DND-41 (cell line): ENCODE measurements around the gene CHPF.

Source experiments
- ATAC-seq: fragments of 200-7000 bp; cut with Tn5 transposase; 3 replicates; pipeline ENCODE4 v1.9.1; 2021; ENCODE audit warnings: low read depth; ENCODE audit not compliant: insufficient read depth
- DNase-seq: peaks from one replicate; pipeline ENCODE4 v3.0.0-alpha.2; 2020
- H2AFZ ChIP-seq: 2 replicates; pipeline ENCODE4 v1.6.0; 2012; ENCODE audit warnings: low read depth, low read length
- H3K27ac ChIP-seq: 2 replicates; pipeline ENCODE4 v1.5.1; 2012; ENCODE audit warnings: low read length, inconsistent platforms
- H3K27me3 ChIP-seq: fragments of 200-600 bp; sonication (generic); 2 replicates; pipeline ENCODE4 v1.6.0; 2012; ENCODE audit warnings: low read length, mild to moderate bottlenecking, inconsistent platforms; ENCODE audit not compliant: insufficient read depth, poor library complexity
- H3K36me3 ChIP-seq: 2 replicates; pipeline ENCODE4 v1.5.1; 2012; ENCODE audit warnings: low read length, inconsistent platforms; ENCODE audit not compliant: insufficient read depth
- H3K4me1 ChIP-seq: 2 replicates; pipeline ENCODE4 v1.5.1; 2012; ENCODE audit warnings: mild to moderate bottlenecking, low read length; ENCODE audit not compliant: insufficient read depth
- H3K4me2 ChIP-seq: 2 replicates; pipeline ENCODE4 v1.6.0; 2012; ENCODE audit warnings: mild to moderate bottlenecking, moderate library complexity, low read length, inconsistent platforms; ENCODE audit not compliant: insufficient read depth
- H3K4me3 ChIP-seq, 2 experiments: fragments of 200-600 bp in 1 of 2; shearing (Covaris generic) in 1 of 2; 2 replicates each; pipeline ENCODE4 v1.5.1; 2012 to 2016; ENCODE audit warnings: inconsistent platforms in 2 of 2, low read length in 2 of 2, mild to moderate bottlenecking in 2 of 2, low read depth in 1 of 2, moderate library complexity in 1 of 2
- H3K79me2 ChIP-seq: 2 replicates; pipeline ENCODE4 v1.6.0; 2012; ENCODE audit warnings: low read length, inconsistent platforms; ENCODE audit not compliant: insufficient read depth
- H3K9ac ChIP-seq: 2 replicates; pipeline ENCODE4 v1.6.0; 2012; ENCODE audit warnings: low read depth, mild to moderate bottlenecking, inconsistent platforms, low read length, moderate library complexity
- H3K9me3 ChIP-seq: 2 replicates; pipeline ENCODE4 v1.5.1; 2012; ENCODE audit warnings: low read length, moderate library complexity, mild to moderate bottlenecking, inconsistent platforms; ENCODE audit not compliant: insufficient read depth, severe bottlenecking
- H4K20me1 ChIP-seq: 2 replicates; pipeline ENCODE4 v1.6.0; 2012; ENCODE audit warnings: low read length; ENCODE audit not compliant: insufficient read depth
- EZH2 ChIP-seq: IDR thresholded peaks from 3 replicates; pipeline ENCODE4 v1.6.1; 2012; ENCODE audit warnings: borderline replicate concordance, low read depth, mild to moderate bottlenecking, moderate library complexity, low read length, inconsistent platforms; ENCODE audit not compliant: severe bottlenecking
- TF ChIP-seq, protein P1 (sequence below): IDR thresholded peaks from 2 replicates; pipeline ENCODE4 v1.5.1; 2012; ENCODE audit warnings: borderline replicate concordance, low read length, moderate library complexity, mild to moderate bottlenecking; ENCODE audit not compliant: poor library complexity, severe bottlenecking; ENCODE audit errors: extremely low read depth

The CHPF gene

DNA sequence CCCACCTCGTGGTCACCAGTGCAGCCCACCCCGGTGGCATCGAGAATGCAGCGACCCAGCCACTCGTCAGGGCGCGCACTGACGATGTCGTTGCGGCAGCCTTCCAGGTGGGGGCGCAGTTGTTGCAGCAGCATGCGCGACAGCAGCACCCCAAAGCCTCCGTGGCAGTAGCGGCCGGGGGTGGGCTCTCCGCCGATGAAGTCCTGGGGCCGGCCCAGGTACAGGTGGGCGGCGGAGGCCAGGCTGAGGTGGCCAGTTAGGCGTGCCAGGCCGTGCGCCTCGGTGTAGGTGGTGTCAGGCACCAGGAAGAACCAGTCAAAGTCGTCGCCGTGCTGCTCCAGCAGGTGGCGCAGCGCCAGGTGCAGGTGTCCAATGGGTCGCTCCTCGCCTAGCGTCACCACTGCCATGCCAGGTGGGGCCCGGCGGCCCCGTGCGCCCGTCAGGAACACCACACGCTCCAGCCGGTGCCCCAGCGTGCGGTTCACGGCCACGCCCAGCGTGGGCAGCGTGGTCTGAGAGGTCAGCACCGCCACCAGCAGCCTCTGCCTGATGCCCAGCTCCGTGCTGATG, 1.9 kb downstream of the CHPF start:
- Histone ChIP-seq H3K4me2 (peak overlapping the region; percentile 88), H3K9ac (peak overlapping the region; percentile 22; the same call in 1 of the 2 replicates), H4K20me1 (peaks cover 25% of the 10 kb centered on the region), H3K9me3 (no peaks in the 10 kb centered on the region), H3K27me3 (no peaks in the 10 kb centered on the region), H3K27ac (no peak overlapping the region), H2AFZ (peak overlapping the region; percentile 62; the same call in 1 of the 2 replicates), H3K79me2 (no peaks in the 10 kb centered on the region), H3K36me3 (peaks cover 21% of the 10 kb centered on the region), H3K4me3 (peak overlapping the region in 1 of 2 experiments; percentile 84; a peak in 2 of 4 replicates), H3K4me1 (peaks cover 33% of the 10 kb centered on the region)
- TF ChIP-seq, protein P1, sequence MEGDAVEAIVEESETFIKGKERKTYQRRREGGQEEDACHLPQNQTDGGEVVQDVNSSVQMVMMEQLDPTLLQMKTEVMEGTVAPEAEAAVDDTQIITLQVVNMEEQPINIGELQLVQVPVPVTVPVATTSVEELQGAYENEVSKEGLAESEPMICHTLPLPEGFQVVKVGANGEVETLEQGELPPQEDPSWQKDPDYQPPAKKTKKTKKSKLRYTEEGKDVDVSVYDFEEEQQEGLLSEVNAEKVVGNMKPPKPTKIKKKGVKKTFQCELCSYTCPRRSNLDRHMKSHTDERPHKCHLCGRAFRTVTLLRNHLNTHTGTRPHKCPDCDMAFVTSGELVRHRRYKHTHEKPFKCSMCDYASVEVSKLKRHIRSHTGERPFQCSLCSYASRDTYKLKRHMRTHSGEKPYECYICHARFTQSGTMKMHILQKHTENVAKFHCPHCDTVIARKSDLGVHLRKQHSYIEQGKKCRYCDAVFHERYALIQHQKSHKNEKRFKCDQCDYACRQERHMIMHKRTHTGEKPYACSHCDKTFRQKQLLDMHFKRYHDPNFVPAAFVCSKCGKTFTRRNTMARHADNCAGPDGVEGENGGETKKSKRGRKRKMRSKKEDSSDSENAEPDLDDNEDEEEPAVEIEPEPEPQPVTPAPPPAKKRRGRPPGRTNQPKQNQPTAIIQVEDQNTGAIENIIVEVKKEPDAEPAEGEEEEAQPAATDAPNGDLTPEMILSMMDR: peak; percentile 87
- no peak for TF ChIP-seq EZH2
- peak; percentile 45 for ATAC-seq
- peak; percentile 80 for DNase-seq

- Histone ChIP-seq H3K27me3 (no peaks in the 10 kb centered on the region), H4K20me1 (peaks cover 25% of the 10 kb centered on the region), H3K9me3 (no peaks in the 10 kb centered on the region), H3K4me2 (peak overlapping the region; percentile 88; the same call in 1 of the 2 replicates), H3K79me2 (no peaks in the 10 kb centered on the region), H3K9ac (0 out of 2 replicates have a peak overlapping the region, but pooled peaks have one; percentile 22), H3K4me3 (no peak overlapping the region), H3K27ac (no peak overlapping the region), H3K36me3 (peaks cover 21% of the 10 kb centered on the region), H2AFZ (no peak overlapping the region), H3K4me1 (peaks cover 33% of the 10 kb centered on the region)
- ATAC-seq (no peak), DNase-seq (no peak)
- TF ChIP-seq, protein P1: no peak
- TF ChIP-seq EZH2: no peak
Measured at GRCh38 chr2:219540784-219541504, 2.7 kb downstream of the CHPF start.

GRCh38 chr2:219539926-219540678, 3.5 kb downstream of the CHPF start:
- peaks cover 25% of the 10 kb centered on the region for H4K20me1 ChIP-seq
- no peak overlapping the region for H3K4me3 ChIP-seq
- H3K9ac ChIP-seq: no peak overlapping the region
- DNase-seq: no peak
- H3K27ac ChIP-seq: no peak overlapping the region
- no peak overlapping the region for H3K4me2 ChIP-seq
- TF ChIP-seq, protein P1: no peak
- TF ChIP-seq EZH2: no peak
- H3K9me3 ChIP-seq: no peaks in the 10 kb centered on the region
- H3K36me3 ChIP-seq: peaks cover 21% of the 10 kb centered on the region
- H3K79me2 ChIP-seq: no peaks in the 10 kb centered on the region
- H2AFZ ChIP-seq: no peak overlapping the region
- no peaks in the 10 kb centered on the region for H3K27me3 ChIP-seq
- ATAC-seq: no peak
- H3K4me1 ChIP-seq: peaks cover 33% of the 10 kb centered on the region
